EH (cell line): ENCODE data around the gene PXDC1.

Source experiments
- DNase-seq: peaks from one replicate; pipeline ENCODE4 v3.0.0-alpha.2; 2015; ENCODE audit warnings: low read depth

PXDC1 gene, protein sequence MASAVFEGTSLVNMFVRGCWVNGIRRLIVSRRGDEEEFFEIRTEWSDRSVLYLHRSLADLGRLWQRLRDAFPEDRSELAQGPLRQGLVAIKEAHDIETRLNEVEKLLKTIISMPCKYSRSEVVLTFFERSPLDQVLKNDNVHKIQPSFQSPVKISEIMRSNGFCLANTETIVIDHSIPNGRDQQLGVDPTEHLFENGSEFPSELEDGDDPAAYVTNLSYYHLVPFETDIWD

DNA sequence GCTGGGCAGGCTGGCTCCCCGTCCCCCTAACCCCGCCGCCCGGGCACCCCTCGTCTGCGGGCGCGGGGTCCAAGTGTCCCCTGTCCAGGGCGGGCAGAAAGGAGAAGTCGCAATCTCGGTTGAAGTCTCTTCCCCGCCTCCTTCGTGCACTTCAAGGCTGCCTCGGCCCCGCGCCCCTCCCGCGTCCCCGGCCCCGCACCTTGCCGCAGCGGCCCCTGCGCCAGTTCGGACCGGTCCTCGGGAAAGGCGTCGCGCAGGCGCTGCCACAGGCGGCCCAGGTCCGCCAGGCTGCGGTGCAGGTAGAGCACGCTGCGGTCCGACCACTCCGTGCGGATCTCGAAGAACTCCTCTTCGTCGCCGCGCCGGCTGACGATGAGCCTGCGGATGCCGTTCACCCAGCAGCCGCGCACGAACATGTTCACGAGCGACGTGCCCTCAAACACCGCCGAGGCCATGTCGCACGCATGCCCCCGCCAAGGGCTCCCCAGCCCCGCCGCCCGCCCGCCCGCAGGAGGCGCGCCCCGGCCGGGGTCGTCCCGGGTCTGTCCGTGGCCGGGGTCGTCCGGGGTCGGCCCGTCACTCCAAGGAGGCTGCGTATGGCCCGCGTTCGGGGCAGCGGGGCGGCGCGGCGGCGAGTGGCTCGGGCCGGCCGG, at the start of gene PXDC1:
Gene PXDC1 (minus strand): TSS at position 637 of the 653 bp plus-strand sequence. CDS start 182 bp downstream, at position 455.
- DNase-seq: no peak

DNA sequence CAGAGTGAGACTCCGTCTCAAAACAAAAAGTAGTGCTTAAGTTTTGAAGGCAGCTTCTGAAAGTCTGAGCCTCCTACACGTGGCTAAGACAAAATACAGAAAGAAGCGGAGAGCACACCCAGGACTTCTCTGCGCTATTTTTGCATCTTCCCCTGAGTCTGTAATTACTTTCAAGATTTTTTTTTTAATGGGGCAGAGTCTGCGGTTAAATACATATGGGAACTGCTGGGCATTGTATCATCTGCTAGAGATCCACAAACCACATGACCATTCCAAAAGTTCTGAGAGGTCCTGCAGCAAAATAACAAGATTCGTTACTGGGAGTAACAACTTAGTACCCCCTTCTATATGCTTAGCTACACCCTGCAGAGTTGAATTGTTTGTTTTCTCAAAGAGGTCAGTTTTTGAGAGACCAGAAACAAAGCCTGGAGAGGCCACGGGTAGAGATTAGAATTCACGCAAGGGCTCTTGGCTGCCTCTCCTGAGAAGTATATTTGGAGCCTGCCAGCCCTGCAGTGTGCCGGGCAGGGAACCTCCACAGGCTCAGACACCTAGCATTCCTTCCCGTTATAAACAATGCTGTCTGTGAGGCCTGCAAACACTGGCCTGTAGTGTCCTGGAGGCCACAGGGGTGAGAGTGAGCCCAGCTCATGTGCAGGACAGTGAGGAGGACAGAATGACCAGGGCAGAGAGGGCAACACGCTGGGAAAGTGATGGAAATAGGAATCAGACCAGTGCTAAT, 49.5 kb upstream of the PXDC1 start:
- peak; percentile 82 for DNase-seq

DNA sequence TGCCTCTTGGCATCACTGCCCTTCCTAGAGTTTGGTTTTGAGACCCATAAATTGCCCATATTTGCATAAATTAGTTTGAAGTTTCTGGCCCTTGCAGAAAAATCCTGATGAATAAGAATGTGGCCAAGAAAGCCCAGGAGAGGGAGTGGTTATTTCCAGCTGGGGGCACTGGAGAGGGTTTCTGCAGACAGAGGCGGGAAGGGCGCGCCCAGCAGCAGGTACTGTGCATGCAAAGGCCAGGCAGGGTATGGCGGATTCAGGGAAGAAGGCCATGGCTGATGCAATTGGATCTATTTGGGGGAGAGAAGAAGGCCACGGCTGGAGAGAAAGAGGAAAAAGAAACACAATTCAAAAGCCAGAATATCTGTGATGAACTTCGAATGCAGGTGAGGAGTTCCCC, 48.2 kb upstream of the PXDC1 start:
- DNase-seq: no peak

DNA sequence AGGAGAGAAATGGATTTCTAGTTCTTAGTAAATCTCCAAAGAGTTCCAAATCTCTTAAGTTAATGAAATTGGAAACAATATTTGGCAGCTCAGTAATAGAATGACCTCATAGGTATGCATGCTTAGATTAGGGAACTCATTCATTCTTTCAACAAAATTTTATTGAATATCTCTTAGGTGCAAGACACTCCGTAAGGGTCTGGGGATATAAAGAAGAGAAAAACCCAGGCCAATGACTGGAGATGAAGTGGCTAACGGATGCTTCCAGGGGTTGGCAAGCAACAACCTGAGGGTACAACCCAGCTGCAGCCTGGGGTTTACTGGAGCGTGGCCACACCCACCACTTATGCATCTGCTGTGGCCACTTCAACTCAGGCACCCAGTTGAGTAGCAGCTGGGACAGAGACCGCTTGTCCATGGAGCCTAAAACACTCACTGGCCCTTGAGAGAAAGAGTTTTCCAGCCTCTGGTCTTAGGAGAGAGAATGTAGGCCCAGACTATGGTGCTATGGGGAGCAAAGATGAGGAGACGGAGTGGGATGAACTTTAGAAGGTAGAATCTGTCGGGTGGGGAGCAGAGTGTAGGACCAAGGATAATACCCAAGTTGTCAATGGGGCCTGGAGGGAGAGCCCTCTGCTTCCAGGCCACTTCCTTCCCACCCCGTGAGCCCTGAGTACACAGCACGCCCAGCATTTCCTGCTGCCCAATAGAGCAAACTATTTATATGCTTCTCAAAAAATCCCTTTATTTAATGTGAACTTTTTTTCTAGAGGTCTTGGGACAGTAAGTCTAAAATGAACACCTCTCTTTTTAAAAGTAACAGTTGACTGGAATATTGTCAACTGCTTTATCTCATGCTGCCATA, 46.8 kb upstream of the PXDC1 start:
- no peak for DNase-seq

DNA sequence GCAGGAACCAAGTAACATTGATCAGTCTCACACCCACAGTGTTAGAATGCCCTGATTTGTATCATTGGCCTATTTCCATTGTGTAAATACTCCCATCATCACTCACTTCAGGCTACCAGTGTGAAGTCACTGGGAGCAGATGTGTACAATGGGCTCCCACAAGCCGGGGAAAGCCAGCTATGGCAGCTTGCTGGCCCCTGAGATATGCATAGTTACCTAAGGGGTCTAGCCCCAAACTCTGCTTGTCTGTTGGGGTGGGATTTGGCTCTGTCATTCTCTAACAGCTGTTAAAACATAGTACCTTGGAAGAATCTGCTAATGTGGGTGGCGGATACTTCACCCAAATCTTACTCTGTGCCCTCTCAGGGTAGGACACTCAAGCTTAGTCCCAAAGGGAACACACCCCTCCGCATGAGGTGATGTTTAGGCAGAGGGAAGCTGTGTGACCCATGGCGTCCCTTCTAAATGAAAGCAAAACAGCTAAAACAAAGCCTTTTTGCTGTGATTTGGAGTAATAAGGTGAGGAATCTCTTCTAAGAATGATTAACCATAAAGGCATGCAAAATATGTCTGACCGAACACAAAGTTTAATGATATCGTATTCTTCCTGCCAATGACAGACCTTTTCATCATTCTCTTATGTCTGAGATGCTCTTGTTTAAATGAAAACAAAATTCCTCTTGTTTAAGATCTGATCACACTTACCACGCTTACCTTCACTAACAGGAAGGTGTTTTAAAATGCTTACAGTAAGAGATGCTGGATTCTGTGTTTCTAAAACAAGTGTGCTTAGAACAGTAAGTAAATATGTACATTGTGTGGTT, 45.9 kb upstream of the PXDC1 start:
- DNase-seq: peak; percentile 91

DNA sequence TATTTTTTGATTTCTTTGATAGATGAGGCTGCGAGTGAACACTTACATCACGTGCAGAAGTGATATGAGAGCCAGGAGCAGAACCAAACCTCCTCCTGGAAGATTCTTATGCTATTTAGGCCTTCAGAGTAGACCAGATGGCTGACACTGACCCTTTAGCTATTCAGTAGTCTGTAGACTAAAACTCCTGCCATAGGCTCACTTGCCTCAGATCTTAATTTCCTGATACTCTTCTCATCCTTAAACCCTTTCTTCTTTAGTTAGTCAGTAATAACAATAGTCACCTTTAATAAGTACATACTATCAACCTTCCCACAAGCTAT, 45.2 kb upstream of the PXDC1 start:
- no peak for DNase-seq

DNA sequence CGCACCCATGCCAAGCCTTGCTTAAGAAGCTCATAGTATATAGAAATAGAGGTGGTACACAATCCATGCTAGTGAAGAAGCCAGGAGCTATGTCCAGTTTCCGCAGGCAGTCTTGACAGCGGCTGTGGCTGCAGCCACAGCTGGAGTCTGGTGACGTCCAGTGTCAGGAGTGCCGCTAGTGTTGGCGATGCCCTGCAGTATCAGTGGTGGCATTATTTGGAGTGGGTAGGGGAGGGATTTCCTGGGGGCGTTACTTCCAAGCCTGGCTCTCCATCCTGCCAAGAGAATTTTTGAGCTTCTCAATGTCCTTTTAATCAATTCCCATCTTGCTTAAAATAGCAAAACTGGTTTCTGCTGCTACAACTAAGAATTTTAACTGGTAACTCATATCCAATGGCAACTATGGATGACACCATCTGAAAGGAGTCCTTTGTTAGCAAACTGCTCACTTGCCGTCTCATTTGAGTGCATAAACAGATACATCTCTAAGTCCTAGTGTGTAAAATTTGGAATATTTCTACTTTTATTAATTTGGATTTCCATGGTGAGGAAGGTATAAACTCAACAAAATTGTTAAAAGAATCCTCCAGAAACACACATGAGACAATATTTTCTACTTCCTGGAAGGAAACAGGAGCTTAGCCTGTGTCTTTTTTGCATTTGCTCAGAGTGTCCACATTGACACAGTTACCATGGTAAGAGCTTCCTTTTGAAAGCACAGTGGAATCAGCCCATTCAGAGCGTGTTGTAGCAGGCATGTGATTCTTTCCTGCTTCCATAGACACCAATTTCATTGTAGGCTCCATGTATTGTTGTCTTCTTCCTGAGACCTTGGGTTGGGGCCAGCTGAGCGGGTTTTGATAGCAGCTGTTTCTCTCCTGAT, 44.6 kb upstream of the PXDC1 start:
- no peak for DNase-seq

DNA sequence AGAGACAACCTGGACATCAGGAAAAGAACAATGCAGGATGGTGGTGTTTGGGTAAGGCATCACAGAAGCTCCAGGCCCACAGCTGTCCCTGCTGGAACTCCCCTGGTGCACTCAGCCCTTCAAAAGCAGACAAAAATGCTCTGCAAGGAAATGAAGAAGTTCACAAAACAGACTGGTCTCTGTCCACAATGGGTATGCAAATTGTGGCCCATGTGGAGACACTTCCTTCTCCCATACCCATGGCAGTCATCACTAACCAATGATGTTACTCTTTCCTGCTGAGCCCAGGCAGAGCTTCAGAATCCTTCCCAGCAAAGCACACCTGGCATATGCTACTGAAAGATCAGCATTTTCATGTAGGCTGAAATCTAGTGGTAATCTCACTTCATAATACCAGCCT, 42.6 kb upstream of the PXDC1 start:
- no peak for DNase-seq

DNA sequence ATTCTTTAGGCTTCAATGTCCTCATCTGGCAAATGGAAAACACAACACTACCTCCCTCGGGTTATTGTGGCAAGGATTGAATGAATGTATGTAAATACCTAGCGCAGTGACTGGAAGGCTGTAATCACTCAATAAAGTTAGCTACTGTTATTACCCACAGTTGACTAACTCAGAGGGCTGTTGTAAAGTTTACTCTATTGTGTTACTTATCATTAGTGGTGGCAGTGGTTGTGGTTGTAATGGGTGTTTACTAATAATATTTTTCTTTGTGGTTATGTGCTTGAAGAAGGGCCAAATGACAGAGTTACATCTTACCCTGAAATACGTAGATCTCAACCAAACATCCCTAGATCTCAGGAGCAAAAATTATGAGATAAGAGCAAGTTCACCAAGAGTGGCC, 42.0 kb upstream of the PXDC1 start:
- no peak for DNase-seq

DNA sequence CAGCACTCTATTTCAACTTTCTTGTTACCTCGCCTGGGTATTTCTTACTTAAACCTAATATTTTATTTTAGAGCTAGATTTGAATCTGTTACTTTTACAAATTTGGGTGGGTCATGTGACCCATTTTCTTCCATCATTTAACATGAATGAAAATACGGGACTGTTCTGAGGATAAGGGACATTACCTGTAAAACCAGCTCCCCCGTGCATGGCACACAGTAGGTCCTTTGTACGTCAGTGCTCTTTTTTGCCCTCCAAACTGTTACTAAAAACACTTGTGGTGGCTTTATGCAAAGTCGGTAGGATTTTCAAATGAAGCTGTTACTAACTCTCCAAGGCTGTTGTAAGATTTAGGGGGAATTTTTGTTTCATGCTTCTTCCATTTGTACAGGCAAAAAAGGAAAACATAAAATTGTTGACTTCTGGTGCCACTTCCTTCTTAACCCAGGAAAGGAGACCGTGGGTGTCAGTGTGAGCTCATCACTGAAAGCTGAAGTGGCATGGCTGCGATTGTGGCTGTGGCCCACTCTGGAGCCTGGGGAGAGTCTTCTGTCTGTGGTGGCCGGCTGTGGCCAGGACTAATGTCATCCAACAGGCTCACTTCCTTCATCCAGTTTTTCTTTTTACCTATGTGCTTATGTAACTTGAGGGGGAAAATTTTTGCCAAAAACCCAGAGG, 40.2 kb upstream of the PXDC1 start:
- no peak for DNase-seq

DNA sequence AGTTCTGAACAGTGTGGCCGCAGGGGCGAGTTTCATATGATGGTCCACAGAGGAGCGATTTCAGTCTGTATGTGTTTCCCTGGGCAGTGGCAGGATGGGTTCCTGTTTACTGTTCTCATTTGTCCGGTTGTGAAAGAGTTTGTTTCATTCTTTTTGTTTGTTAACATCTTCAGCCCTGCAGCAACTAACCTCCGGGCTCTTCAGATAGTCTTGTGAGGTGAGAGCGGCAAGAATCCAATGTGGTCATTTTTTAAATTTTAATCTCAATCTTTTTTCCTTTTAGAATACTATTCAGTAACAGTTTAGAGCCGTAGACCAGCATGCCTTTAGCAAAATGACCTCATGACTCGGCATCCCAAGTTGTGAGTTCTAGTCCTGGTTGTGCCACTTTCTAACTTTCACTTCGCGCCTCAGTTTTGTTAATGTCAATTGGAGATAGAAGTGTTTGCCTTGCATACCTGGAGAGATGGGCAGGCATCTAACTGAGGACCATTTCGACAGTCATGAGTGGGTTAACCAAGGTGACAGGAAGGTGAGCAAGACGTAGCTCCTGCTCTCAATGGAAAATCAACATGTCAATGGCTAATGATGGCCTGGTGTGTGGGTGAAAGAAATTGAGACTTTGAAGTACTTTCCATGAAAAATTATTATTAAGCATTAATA, 38.5 kb upstream of the PXDC1 start:
- no peak for DNase-seq

DNA sequence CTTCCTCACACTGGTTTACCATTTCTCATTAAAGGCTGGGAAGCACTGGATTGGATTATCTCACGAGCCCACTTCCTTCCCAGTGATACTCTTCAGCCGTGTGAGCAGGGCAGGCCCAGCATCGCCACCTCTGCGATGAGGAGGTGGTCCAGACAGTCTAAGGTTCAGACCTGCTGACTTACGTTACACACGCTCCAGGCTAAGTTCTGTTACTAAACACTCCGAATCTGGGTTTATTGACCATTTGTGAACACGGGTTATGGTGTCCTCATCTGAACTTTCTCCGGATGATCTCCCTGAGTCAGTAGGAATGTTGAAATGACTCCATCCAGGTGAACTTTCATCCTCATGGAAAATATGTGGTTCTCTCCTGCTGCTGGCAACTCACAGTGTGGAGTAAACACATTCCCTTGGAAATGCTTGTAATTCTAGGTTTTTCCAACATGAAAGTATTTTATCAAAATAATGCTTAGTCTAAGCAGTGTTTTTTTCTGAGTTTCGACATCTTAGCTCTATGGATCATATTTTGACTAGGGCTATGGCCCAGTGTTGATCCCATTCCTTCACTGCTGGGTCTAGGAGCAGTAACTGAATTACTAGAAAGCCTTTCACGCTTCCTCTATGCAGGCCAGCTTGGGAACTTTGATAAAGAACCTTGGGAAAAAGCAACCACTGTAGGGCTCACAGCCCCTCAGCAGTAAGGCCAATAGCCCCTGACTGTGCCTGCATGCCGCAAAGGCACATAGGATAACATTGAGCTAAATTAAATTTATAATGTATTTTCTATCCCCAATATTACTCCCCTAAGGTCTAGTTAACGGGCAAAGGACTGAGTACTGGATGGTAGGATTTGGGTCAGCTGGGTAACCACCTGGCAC, 37.7 kb upstream of the PXDC1 start:
- DNase-seq: peak; percentile 42

DNA sequence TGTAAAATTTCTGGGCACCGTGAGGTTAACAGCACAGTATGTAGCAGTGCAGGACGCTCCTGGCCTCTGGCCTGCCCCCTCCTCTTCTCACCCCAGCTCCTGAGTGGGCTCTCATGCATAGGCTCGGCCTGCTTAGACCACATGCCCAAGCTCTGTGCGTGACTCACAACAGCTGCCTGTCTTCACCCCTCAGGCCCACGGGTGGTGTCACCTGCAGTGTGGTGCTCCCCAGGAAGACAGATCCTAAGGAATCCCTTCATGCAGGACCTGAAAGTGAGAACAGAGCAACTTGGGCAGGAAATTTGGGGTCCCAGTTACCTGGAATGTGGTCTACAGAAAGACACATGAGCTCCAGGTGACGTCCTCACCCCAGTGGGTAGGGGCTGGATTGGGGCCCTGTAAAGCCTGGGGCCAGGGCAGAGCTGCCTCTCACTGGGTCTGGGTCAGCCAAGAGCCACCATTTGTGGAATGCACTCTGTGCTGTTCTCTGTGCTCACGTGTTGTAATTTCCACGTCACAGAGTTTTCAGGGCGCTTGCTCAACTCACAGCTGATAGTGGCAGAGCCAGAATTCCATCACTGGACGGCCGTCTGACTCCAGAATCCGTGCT, 37.0 kb upstream of the PXDC1 start:
- no peak for DNase-seq

DNA sequence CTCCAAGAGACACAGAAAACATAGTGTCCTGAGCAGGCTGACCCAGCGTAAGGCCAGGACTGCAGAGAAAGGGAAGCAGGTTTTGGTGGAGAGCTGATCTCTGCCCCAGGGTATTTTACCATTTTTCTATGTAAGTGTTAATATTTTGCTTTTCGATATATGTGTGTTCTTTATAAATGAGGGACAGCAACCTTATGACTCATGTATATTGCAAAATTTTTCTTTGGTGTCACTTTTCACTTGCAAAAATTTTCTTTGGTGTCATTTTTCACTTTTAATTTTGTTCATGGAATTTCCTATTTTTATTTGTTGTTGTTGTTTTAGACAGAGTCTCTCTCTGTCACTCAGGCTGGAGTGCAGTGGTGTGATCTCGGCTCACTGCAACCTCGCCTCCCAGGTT, 34.6 kb upstream of the PXDC1 start:
- DNase-seq: peak; percentile 31

DNA sequence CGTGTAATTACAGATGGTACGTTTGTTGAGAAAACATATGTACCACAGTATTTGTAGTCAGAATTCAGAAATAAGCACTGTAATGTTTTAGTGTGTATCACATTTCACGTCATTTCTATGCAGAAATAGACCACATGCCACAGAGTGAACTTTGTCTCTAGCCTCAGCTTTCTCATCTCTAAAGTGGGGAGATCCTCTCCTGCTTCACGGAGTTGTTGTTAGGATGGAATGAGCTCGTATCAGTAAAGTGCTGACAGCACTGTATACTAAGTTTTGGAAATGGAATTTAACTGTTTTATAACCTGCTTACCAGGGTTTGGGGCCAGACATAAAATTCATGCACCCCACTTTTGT, 34.2 kb upstream of the PXDC1 start:
- no peak for DNase-seq

DNA sequence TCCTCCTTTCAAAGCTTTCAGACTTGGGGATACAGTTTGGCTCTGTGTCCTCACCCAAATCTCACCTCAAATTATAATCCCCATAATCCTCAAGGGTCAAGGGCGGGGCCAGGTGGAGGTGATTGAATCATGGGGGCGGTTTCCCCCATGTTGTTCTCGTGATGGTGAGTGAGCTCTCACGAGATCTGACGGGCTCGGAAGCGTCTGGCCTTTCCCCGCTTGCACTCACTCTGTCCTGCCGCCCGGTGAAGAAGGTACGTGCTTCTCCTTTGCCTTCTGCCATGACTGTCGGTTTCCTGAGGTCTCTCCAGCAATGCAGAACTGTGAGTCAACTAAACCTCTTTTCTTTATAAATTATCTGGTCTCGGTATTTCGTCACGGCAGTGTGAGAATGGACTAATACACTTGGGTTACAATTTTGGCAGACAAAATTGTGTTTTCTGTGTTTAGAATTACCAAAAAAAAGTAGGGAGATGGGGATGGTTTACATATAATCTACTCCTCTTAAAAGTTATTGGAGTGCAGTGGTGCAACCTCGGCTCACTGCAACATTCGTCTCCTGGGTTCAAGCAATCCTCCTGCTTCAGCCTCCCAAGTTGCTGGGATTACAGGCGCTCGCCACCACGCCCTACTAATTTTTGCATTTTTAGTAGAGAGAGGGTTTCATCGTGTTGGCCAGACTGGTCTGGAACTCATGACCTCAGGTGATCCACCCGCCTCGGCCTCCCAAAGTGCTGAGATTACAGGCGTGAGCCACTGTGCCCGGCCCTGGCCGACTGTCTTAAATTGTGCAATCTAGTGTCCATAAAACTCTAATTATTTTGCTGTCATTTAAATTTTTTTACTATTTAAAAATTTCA, 33.6 kb upstream of the PXDC1 start:
- no peak for DNase-seq

DNA sequence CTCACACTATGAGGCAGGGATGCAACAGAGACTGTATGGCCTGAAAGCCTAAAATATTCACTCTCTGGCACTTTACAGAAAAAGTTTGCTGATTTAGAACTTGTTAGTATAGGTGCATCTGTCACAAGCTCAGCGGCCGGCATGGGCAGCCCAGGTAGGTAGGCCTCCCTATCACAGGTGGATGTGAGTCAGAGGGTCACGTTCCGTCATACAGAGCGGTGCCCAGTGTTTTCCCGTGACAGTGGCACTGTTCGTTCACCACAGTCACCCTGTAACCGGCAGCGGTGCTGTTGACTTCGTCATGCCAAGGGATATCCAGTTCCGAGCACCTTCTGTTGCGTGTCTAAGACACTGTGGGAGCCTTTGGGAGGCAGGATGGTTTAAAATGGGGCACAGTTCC, 32.9 kb upstream of the PXDC1 start:
- DNase-seq: no peak
